D341Med (cell line): ENCODE data around the gene PCNX2.

Source experiments
- DNase-seq: peaks from one replicate; pipeline ENCODE4 v3.0.0; 2012; ENCODE audit warnings: low spot score

Gene PCNX2

DNA sequence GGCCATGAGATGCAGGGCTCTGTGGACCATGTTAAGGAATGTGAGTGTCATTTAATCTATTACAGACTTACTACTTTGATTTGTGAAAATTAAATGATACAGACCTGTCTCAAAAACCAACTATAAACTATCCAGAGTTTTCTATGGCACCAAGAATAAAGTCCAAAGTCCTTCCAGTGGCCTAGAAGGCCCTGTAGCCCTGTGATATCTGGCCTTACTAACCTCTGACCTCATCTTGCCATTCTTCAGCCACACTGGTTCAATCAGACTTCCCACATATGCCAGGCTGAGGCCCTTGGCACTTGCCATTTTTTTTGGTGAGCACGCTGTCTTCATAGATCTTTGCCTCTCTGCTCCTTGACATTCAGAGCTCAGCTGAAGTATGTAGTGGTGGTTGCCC lies 337.5 kb downstream of the PCNX2 start:
- no peak for DNase-seq

- no peak for DNase-seq
Measured at GRCh38 chr1:232956081-232956480, 339.4 kb downstream of the PCNX2 start.

DNA sequence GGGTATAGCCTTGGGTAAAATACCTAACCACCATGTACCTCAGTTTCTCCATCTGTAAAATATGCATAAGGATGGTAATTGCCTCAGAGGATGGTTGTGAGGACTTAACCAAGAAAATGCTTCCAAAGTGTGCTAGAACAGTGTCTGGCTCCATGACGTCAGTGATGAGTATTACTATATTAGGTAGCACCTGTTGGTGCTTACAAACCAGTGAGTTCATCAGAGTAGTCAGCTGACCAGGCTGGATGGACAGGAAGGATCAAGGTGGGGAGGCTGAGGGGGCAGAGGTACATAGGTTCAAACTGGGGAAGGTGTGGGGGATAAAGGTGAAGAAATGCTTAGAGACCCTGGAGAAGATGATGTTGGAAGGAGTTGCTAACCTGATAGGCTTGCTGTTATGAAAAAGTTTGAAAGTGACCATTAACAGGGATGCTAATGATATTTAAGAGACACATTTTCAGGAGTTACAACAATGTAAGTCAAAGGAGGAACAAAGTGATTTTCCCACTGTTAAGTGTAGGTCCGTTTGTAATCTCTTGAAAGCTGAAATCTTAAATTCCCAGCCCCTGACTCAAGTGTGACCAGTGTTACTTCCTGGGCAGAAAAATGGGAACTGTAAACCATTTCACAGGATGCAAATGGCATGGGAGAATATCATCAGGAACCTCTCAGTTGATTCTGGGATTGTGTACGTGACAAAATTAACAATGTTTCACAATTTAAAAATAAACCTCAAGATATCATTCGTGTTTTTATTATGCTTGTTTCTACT lies 340.7 kb downstream of the PCNX2 start:
- DNase-seq: no peak

DNA sequence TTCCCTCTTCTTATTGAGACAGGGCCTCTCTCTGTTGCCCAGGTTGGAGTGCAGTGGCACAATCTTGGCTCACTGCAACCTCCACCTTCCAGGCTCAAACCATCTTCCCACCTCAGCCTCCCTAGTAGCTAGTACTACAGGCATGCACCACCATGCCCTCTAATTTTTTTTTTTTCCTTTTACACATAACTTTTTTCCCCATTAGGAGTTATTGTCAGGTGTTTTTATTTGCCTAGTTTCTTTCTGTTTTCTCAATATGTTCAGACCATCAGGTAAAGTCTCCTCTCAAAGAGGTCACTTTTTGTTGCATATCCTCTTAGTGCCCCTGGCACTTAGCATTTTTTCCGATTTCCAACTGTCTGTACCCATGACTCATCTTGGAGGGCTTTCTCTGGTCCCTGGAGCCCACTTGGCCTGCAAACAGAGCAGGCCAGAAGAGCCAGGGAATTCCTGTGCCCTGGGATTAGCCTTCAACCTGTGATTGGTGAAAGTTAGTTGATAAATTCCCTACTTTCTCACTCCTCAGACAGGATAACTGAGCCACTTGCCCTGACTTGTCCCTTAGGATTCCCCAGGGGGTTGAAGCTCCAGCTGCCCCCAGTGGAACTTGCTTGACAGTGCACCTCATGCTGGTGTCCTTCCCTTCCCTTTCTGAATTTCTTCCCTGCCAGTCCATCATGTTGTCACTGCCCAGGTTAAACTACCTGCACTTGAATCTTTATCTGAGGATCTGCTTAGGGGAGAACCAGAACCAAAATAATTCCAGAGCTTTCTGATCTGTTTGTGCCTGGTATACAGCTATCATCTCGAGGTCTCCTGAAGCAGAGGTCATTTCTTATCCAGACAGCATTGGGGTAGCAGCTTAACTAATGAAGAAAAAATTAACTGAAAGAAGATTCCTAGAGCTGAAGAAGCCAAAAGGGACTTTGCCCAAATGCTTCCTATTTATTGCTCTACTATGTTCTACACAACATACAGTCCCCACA lies 342.7 kb downstream of the PCNX2 start:
- DNase-seq: peak; percentile 85

- no peak for DNase-seq
Measured at GRCh38 chr1:232951605-232952004, 343.9 kb downstream of the PCNX2 start.

GRCh38 chr1:232951180-232951579 lies 344.3 kb downstream of the PCNX2 start:
- DNase-seq: no peak

GRCh38 chr1:232950197-232951176 lies 345.0 kb downstream of the PCNX2 start, which contains the start of gene NTPCR:
Gene NTPCR (plus strand): TSS chr1:232950611. CDS start chr1:232950711, 100 bp downstream.
- DNase-seq: peak; percentile 100

DNA sequence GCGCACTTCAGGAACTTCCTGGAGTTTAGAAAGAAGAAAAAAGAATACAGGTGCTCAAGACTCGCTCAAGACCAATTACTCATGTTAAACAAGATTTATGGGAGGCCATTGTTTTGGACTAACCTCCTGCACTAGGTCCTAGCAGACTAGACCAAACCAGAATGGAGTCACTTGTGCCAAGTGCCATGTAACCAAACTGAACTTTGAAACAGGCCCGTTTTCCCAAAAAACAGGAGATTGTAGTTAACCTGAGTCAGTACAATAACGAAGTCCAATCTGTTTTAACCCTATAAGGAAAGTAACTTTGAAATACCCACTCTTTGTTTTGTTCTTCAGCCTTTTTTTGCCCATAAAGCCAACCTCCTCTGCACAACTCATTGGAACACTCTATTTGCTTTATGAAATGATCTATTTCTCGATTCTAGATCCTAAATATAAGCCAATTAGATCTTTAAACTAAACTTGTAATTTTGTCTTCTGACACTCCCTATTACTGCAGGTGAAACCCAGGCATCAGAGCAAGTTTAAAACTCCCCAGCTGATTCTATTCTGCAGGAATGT lies 345.8 kb downstream of the PCNX2 start:
- no peak for DNase-seq

- no peak for DNase-seq
Measured at GRCh38 chr1:232944347-232944746, 351.2 kb downstream of the PCNX2 start.

GRCh38 chr1:232943679-232944252 lies 351.8 kb downstream of the PCNX2 start:
- no peak for DNase-seq

- DNase-seq: no peak
Measured at GRCh38 chr1:232942413-232943294, 352.9 kb downstream of the PCNX2 start.

GRCh38 chr1:232940262-232940661 lies 355.3 kb downstream of the PCNX2 start:
- no peak for DNase-seq

DNA sequence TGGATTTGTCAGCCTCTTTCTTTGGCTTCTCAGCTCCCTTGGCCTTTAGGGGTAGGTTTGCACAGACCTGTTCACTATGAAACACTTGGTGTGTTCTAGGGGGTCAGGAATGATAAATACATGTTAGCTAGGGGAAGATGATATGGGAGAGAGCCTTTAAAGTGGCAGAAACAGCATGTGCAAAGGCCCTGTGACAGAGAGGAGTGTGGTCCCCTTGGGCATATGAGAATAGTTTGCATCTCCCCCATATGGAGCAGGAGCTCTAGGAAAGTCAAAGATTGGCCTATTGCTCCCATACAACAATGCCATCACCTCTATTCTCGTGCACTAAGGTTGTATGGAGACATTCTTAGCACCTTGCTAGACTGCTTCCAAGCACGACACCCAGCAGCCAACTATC lies 355.8 kb downstream of the PCNX2 start:
- no peak for DNase-seq

DNA sequence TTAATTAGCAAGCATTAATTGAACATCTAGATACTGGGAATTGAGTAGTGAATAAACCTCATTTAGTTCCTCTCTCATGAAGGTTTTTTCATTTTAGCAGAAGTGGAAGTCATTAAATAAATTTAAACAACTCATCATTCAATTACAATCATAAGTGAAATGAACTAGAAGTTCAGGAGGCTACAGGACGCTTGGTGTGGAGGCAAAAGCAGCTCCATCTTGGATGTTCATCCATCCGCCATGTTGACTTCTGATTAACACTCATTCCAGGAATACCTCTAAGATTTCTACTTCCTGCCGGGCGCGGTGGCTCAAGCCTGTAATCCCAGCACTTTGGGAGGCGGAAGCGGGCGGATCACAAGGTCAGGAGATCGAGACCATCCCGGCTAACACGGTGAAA lies 356.6 kb downstream of the PCNX2 start:
- DNase-seq: no peak

DNA sequence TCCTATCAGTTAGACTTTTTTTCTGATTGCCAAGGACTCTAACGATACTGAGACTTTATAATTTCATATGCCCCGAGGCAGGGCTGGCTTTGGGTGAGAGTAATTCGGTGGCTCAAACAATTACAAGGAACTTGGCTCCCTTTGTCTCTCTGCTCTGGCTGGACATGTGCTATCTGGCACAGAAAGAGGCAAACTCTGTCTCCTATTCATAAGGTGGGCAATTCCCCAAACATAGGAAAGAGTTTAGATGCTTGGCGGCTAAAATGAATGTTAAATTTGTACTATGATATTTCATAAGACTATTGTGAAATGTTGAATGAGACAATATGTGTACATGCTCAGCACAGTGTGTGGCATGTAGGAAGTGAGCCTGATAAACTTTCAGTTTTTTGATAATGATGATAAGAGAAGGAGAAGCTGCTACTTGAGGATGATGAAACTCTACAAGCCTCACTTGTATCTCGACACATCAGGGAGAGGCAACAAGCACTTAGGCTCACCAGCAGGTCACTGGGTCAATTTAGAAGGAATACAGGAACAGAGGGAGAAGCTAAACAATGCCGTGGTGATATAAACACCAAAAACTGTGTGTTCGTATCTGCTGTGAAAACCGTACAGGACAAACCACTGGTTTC lies 357.7 kb downstream of the PCNX2 start:
- DNase-seq: no peak

- no peak for DNase-seq
Measured at GRCh38 chr1:232936941-232937340, 358.6 kb downstream of the PCNX2 start.
